ENCODE measurements around the gene LRRC39.

DNA sequence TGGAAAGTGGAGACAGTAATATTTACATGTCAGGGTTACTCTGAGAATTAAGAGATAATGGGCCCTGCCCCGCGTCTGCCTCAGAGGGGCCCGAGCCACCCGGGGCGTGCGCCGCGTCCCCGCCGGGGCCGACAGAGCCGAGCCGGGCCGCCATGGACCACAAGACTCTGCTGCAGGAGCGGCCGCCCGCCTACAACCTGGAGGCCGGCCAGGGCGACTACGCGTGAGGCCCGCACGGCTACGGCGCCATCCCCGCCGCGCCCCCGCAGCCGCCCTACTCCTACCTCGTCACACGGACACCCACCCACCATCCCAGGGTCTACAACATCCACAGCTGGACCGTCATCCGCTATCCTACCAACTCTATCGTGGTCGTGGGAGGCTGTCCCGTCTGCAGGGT, 35.1 kb upstream of the LRRC39 start:
- TF ChIP-seq HOXA7 (CRISPR knock-in tag; IDR thresholded peaks at IDR 0.05; ENCODE audit: borderline replicate concordance) (no peak), ZBTB7A (tag by site-specific recombination; IDR thresholded peaks at IDR 0.05; ENCODE audit: low read depth) (no peak), ZSCAN30 (tag by site-specific recombination; IDR thresholded peaks at IDR 0.05) (no peak)
- TF ChIP-seq, protein P1, sequence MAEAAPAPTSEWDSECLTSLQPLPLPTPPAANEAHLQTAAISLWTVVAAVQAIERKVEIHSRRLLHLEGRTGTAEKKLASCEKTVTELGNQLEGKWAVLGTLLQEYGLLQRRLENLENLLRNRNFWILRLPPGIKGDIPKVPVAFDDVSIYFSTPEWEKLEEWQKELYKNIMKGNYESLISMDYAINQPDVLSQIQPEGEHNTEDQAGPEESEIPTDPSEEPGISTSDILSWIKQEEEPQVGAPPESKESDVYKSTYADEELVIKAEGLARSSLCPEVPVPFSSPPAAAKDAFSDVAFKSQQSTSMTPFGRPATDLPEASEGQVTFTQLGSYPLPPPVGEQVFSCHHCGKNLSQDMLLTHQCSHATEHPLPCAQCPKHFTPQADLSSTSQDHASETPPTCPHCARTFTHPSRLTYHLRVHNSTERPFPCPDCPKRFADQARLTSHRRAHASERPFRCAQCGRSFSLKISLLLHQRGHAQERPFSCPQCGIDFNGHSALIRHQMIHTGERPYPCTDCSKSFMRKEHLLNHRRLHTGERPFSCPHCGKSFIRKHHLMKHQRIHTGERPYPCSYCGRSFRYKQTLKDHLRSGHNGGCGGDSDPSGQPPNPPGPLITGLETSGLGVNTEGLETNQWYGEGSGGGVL (tag by site-specific recombination; IDR thresholded peaks at IDR 0.05), result no peak
